Right lobe of liver (tissue), 6 donors: ENCODE results near the gene FRY. TPM values are rescaled to one million over a fixed set of nuclear protein-coding genes. Genes with fewer than 3 reads are reported as not detected.

Source experiments
- ATAC-seq, 4 donors: fragments of 200-7000 bp; cut with Tn5 transposase; one replicate each; pipeline ENCODE4 v1.9.1; 2020; ENCODE audit warnings: mild to moderate bottlenecking in 4 of 4, moderate library complexity in 4 of 4
- DNase-seq, 3 donors: peaks; one replicate each; pipeline ENCODE4 v3.0.0-alpha.2; 2020
- H3K27ac ChIP-seq, 3 donors: fragments of 200-600 bp; one replicate each; pipeline ENCODE4 v1.8.0; 2022
- H3K27me3 ChIP-seq, 2 donors: fragments of 200-600 bp; one replicate each; pipeline ENCODE4 v1.8.0; 2022
- H3K36me3 ChIP-seq, 4 donors: fragments of 200-600 bp; sonication (generic) in 1 of 4; one replicate each; pipeline versions ENCODE4 v1.5.1 to v1.8.0; 2017 to 2022; ENCODE audit warnings: control low read depth in 1 of 4
- H3K4me1 ChIP-seq, 4 donors: fragments of 200-600 bp; sonication (generic) in 1 of 4; one replicate each; pipeline versions ENCODE4 v1.5.1 to v1.8.0; 2017 to 2022; ENCODE audit warnings: control low read depth in 1 of 4
- H3K4me3 ChIP-seq, 3 donors: fragments of 200-600 bp; one replicate each; pipeline ENCODE4 v1.8.0; 2022
- H3K9me3 ChIP-seq, 4 donors: fragments of 200-600 bp; sonication (generic) in 1 of 4; one replicate each; pipeline versions ENCODE4 v1.5.1 to v1.8.0; 2017 to 2022; ENCODE audit warnings: control low read depth in 1 of 4
- POLR2A ChIP-seq: fragments of 450-650 bp; IDR thresholded peaks from one replicate; pipeline ENCODE4 v1.6.1; 2017; ENCODE audit warnings: antibody characterized with exemption, mild to moderate bottlenecking
- WGBS: methylation state at CpG from one replicate; pipeline ENCODE4 v1.1.6; 2018; ENCODE audit warnings: low coverage, low lambda C conversion rate; ENCODE audit not compliant: insufficient coverage; ENCODE audit errors: missing lambda C conversion rate; 5-methylcytosine and 5-hydroxymethylcytosine counted together
- intact Hi-C, 2 donors: fragments of 100-400 bp; cut with DNase I; formaldehyde crosslinking; loops; one replicate each; pipeline versions ENCODE4 v1.11.2 to v1.14.1; 2022
- total RNA-seq, 6 experiments: library from RNA; depleted of rRNA in 2 of 6; stranded (reverse); fragments of >200 nt in 2 of 6; fragmentation: NEBNext Ultra II Directional in 3 of 6; extraction: Animal tissue kit (Norgen Biotek cat#: 25700) in 3 of 6; gene quantifications; one replicate each; pipeline versions ENCODE4 v1.1.0 to v1.2.4, GENCODE V29; 2016 to 2023
- TF ChIP-seq, protein P1 (sequence below), 4 donors: fragments of 200-600 bp in 3 of 4; fragments of 450-650 bp in 1 of 4; IDR thresholded peaks; one replicate each; pipeline versions ENCODE4 v1.5.1 to v1.8.0; 2016 to 2022; ENCODE audit warnings: antibody characterized with exemption in 4 of 4, mild to moderate bottlenecking in 2 of 4
- donor health status: DM: no; HTN: yes; CAD: no.
- donor health status: DM: no; HTN: no; CAD: no.
- donor health status: DM: no; HTN: no; CAD: no.
- donor health status: DM: no; HTN: yes; CAD: no.
- donor health status: DM: no; HTN: yes; CAD: no.

The FRY gene
- total RNA-seq, 6 experiments from 2014 or later, result 16.1 to 106 (median 35.7) TPM

DNA sequence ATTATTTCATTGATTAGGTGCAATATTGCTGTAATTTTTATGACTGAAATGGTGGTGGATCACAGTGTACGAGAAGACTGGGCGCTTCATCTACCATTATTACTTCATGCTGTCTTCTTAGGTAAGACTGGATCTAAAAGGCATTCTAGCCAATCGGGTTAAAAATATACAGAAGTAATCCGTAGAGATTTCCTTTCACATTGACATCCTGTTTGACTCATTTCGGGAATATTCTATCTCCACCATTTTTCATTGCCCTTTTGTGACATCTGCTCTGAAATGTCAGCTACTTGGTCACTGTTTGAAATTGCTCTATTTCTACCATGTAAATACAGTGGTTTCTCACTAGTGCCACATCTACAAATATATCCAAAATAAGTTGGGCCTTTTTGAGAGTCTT is 193.3 kb downstream of the FRY start:
- no peak overlapping the region for H3K4me3 ChIP-seq
- intact Hi-C loops, result no loop called here
- no peaks in the 10 kb centered on the region for H3K9me3 ChIP-seq
- WGBS, result 85% methylated on average over 5 of the region's 5 CpGs
- no peaks in the 10 kb centered on the region for H3K36me3 ChIP-seq
- ATAC-seq (no peak), DNase-seq (no peak)
- TF ChIP-seq, protein P1, sequence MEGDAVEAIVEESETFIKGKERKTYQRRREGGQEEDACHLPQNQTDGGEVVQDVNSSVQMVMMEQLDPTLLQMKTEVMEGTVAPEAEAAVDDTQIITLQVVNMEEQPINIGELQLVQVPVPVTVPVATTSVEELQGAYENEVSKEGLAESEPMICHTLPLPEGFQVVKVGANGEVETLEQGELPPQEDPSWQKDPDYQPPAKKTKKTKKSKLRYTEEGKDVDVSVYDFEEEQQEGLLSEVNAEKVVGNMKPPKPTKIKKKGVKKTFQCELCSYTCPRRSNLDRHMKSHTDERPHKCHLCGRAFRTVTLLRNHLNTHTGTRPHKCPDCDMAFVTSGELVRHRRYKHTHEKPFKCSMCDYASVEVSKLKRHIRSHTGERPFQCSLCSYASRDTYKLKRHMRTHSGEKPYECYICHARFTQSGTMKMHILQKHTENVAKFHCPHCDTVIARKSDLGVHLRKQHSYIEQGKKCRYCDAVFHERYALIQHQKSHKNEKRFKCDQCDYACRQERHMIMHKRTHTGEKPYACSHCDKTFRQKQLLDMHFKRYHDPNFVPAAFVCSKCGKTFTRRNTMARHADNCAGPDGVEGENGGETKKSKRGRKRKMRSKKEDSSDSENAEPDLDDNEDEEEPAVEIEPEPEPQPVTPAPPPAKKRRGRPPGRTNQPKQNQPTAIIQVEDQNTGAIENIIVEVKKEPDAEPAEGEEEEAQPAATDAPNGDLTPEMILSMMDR (IDR thresholded peaks at IDR 0.05), result no peak
- no peak for TF ChIP-seq POLR2A
- no peaks in the 10 kb centered on the region for H3K27me3 ChIP-seq
- no peak overlapping the region for H3K27ac ChIP-seq
- H3K4me1 ChIP-seq, result no peaks in the 10 kb centered on the region

DNA sequence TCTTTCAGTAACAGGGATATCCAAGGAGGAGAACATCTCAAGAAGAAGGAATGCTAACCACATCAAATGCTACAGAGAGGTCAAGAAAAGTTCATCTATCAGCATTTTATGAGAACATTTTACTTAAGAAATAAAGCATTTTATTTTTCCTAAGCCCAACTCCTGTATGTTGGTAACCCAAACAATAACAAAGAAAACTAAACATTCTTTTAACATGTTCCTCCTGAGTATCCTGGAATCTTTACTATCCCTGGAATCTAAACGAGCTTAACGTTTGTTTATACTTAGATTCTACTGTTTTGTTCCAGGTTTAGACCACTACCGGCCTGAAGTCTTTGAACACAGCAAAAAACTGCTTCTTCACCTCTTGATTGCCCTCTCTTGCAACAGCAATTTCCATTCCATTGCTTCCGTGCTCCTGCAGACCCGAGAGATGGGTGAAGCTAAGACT is 193.9 kb downstream of the FRY start:
- no peaks in the 10 kb centered on the region for H3K36me3 ChIP-seq
- 85% methylated on average over 5 of the region's 5 CpGs for WGBS
- no peaks in the 10 kb centered on the region for H3K9me3 ChIP-seq
- TF ChIP-seq, protein P1 (IDR thresholded peaks at IDR 0.05), result no peak
- no peak for TF ChIP-seq POLR2A
- H3K27ac ChIP-seq, result no peak overlapping the region
- H3K27me3 ChIP-seq, result no peaks in the 10 kb centered on the region
- ATAC-seq, result no peak
- no peak for DNase-seq
- no peak overlapping the region for H3K4me3 ChIP-seq
- no peaks in the 10 kb centered on the region for H3K4me1 ChIP-seq
- intact Hi-C loops, result no loop called here

GRCh38 chr13:32228330-32229041 is 196.9 kb downstream of the FRY start:
- Histone ChIP-seq H3K27ac (no peak overlapping the region), H3K9me3 (no peaks in the 10 kb centered on the region), H3K27me3 (no peaks in the 10 kb centered on the region), H3K4me1 (no peaks in the 10 kb centered on the region), H3K4me3 (no peak overlapping the region), H3K36me3 (no peaks in the 10 kb centered on the region)
- intact Hi-C loops, result no loop called here
- DNase-seq (no peak), ATAC-seq (no peak)
- TF ChIP-seq POLR2A, result no peak
- TF ChIP-seq, protein P1 (IDR thresholded peaks at IDR 0.05), result no peak
- WGBS, result 87% methylated on average over 5 of the region's 5 CpGs

- no peak for TF ChIP-seq POLR2A
- TF ChIP-seq, protein P1 (IDR thresholded peaks at IDR 0.05), result no peak
- H3K27me3 ChIP-seq, result no peaks in the 10 kb centered on the region
- DNase-seq, result no peak
- H3K4me1 ChIP-seq, result no peaks in the 10 kb centered on the region
- no peak overlapping the region for H3K27ac ChIP-seq
- no peaks in the 10 kb centered on the region for H3K9me3 ChIP-seq
- no peak for ATAC-seq
- H3K4me3 ChIP-seq, result no peak overlapping the region
- H3K36me3 ChIP-seq, result no peaks in the 10 kb centered on the region
- 85% methylated on average over 3 of the region's 3 CpGs for WGBS
- intact Hi-C loops, result no loop called here
Measured at GRCh38 chr13:32229443-32229842, 197.9 kb downstream of the FRY start.
